ENCODE data around the gene FLCN. TPM values are rescaled to one million over a fixed set of nuclear protein-coding genes. Genes with fewer than 3 reads are reported as not detected.

Gene FLCN
- total RNA-seq, 1 experiment from 2014 or later = 38.8 TPM

DNA sequence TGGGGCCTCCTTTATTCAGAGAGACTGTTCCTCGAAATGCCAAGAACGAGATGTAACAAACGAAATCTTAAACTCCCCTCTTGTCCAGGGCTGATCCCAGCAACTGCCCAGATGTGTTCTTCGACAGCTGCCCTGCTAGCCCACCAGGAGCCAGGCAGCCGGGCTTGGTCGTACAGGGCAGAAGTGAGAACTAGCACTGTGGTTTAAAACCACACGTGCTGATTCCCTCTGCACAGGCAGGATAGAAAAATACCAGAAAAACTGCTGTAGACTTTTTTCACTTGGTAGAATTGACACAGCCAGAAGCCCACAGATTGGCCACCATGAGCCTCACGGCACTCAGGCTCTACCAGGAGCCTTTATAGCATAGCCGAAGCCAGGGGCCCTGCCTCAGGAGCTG lies 64.0 kb downstream of the FLCN start:
- H4K20me1 ChIP-seq (ENCODE audit: insufficient read depth) = peaks cover 42% of the 10 kb centered on the region
- no peak for DNase-seq
- CTCF ChIA-PET = no interaction called here
- H3K9me2 ChIP-seq (ENCODE audit: insufficient read depth) = no peaks in the 10 kb centered on the region
- TF ChIP-seq EZH2 (IDR thresholded peaks at IDR 0.05; ENCODE audit: low read depth) = no peak
- TF ChIP-seq, protein P1, sequence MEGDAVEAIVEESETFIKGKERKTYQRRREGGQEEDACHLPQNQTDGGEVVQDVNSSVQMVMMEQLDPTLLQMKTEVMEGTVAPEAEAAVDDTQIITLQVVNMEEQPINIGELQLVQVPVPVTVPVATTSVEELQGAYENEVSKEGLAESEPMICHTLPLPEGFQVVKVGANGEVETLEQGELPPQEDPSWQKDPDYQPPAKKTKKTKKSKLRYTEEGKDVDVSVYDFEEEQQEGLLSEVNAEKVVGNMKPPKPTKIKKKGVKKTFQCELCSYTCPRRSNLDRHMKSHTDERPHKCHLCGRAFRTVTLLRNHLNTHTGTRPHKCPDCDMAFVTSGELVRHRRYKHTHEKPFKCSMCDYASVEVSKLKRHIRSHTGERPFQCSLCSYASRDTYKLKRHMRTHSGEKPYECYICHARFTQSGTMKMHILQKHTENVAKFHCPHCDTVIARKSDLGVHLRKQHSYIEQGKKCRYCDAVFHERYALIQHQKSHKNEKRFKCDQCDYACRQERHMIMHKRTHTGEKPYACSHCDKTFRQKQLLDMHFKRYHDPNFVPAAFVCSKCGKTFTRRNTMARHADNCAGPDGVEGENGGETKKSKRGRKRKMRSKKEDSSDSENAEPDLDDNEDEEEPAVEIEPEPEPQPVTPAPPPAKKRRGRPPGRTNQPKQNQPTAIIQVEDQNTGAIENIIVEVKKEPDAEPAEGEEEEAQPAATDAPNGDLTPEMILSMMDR (conservative IDR thresholded peaks at IDR 0.05) = no peak
- H2AFZ ChIP-seq = no peak overlapping the region
- no peaks in the 10 kb centered on the region for H3K27me3 ChIP-seq (ENCODE audit: insufficient read depth, low read depth)
- no peak overlapping the region for H3K4me3 ChIP-seq
- H3K4me2 ChIP-seq = no peak overlapping the region
- H3K4me1 ChIP-seq (replicated peaks; ENCODE audit: insufficient read depth) = no peaks in the 10 kb centered on the region
- no peak overlapping the region for H3K27ac ChIP-seq
- intact Hi-C loops (cut with micrococcal nuclease; ENCODE audit: unreplicated experiment) = no loop called here
- no peaks in the 10 kb centered on the region for H3K79me2 ChIP-seq (ENCODE audit: low read depth)
- H3F3A ChIP-seq (ENCODE audit: insufficient read depth, low read depth) = peaks cover 68% of the 10 kb centered on the region
- POLR2A ChIA-PET (ENCODE audit: unreplicated experiment) = no interaction called here
- no TSS peak for BruUV-seq (replicated peaks)
- H3K36me3 ChIP-seq (ENCODE audit: low read depth) = peaks cover 64% of the 10 kb centered on the region
- H3K9me3 ChIP-seq (ENCODE audit: insufficient read depth, low read depth) = no peaks in the 10 kb centered on the region

DNA sequence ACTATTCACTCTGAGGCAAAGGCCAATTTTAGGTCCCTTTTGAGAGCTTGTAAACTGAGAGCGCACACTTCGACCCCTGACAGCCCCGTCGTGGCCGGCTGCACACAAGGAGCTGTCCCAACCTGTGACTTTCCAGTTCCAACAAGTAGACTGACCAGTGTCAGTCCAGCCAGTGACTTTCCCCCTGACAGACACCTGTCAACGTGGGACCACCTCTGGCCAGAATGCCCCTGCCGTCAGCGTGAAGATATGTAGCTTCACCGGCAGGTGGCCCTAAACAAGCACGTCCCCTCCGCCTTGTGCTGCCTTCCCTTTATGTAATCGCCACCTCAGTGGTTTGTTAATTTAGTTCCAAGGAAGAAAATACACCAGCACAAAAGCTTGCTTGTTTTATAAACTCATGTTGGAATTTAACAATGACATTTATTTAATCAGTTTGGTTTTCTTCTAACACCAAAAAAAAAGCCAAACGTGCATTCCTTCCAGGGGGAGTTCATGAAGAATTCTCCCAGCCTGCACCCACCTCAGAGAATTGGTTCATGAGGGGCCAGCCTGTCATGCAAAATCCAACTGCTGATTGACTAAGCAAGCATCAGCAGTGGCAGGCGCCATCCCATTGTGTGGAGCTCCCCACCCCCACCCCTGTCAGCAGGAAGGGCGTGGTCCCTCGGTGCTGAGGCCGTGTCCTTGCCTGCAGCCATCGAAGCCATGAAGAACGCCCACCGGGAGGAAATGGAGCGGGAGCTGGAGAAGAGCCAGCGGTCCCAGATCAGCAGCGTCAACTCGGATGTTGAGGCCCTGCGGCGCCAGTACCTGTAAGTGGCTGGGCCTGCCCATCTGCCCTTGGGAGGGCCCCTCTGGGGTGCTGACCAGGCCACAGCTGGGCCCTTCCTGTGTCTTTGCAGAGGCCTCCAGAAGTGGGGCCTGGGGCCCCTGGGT lies 64.7 kb downstream of the FLCN start:
- DNase-seq = no peak
- ChIA-PET POLR2A (ENCODE audit: unreplicated experiment) (interaction anchor here (0.7 kb wide), 1 partner anchor 14 kb away, joined by 6 read pairs; no protein-coding TSS in a partner anchor), CTCF (no interaction called here)
- Histone ChIP-seq H3K4me1 (replicated peaks; ENCODE audit: insufficient read depth) (no peaks in the 10 kb centered on the region), H4K20me1 (ENCODE audit: insufficient read depth) (peaks cover 49% of the 10 kb centered on the region), H3K9me2 (ENCODE audit: insufficient read depth) (no peaks in the 10 kb centered on the region), H3F3A (ENCODE audit: insufficient read depth, low read depth) (peaks cover 62% of the 10 kb centered on the region), H3K79me2 (ENCODE audit: low read depth) (no peaks in the 10 kb centered on the region), H2AFZ (no peak overlapping the region), H3K9me3 (ENCODE audit: insufficient read depth, low read depth) (no peaks in the 10 kb centered on the region), H3K4me3 (no peak overlapping the region), H3K4me2 (no peak overlapping the region), H3K27me3 (ENCODE audit: insufficient read depth, low read depth) (no peaks in the 10 kb centered on the region), H3K27ac (no peak overlapping the region), H3K36me3 (ENCODE audit: low read depth) (peaks cover 56% of the 10 kb centered on the region)
- no peak for TF ChIP-seq EZH2 (IDR thresholded peaks at IDR 0.05; ENCODE audit: low read depth)
- TF ChIP-seq, protein P1 (conservative IDR thresholded peaks at IDR 0.05) = no peak
- intact Hi-C loops (cut with micrococcal nuclease; ENCODE audit: unreplicated experiment) = no loop called here
- BruUV-seq (replicated peaks) = no TSS peak

DNA sequence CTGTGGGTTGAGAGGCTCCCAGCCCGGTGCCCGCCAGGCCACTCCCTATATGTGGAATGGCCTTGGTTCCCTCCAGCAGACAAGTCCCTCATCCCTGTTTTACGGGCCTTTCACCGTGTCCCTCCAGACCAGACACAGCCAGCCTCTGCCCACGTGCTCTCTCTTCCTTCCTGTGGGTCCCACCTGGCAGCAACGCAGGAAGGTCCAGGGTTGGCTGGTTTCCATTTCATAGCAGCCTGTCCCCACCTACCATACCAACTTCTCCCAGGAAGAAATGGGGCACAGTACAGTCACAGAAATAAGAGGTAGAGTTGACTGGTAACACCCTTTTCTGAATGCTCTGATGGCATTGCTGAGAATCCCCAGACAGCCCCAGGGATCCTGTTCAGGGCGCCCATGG lies 65.8 kb downstream of the FLCN start:
- Histone ChIP-seq H3K36me3 (ENCODE audit: low read depth) (peaks cover 51% of the 10 kb centered on the region), H3K27ac (no peak overlapping the region)
- POLR2A ChIA-PET (ENCODE audit: unreplicated experiment) = interaction anchor here (0.5 kb wide), 1 partner anchor 22 kb away, joined by 3 read pairs; no protein-coding TSS in a partner anchor

More for the DNA sequence above, 65.8 kb downstream of the FLCN start:
- no TSS peak for BruUV-seq (replicated peaks)
- H3F3A ChIP-seq (ENCODE audit: insufficient read depth, low read depth) = peaks cover 65% of the 10 kb centered on the region
- no peak overlapping the region for H3K4me3 ChIP-seq
- no peaks in the 10 kb centered on the region for H3K27me3 ChIP-seq (ENCODE audit: insufficient read depth, low read depth)
- no peaks in the 10 kb centered on the region for H3K9me2 ChIP-seq (ENCODE audit: insufficient read depth)
- H3K79me2 ChIP-seq (ENCODE audit: low read depth) = 0 out of 2 replicates have a peak, but pooled peaks cover 3% of the 10 kb centered on the region
- intact Hi-C loops (cut with micrococcal nuclease; ENCODE audit: unreplicated experiment) = no loop called here
- no peaks in the 10 kb centered on the region for H3K4me1 ChIP-seq (replicated peaks; ENCODE audit: insufficient read depth)
- no peak overlapping the region for H3K4me2 ChIP-seq
- CTCF ChIA-PET = no interaction called here
- TF ChIP-seq, protein P1 (conservative IDR thresholded peaks at IDR 0.05) = no peak
- peaks cover 60% of the 10 kb centered on the region for H4K20me1 ChIP-seq (ENCODE audit: insufficient read depth)
- H2AFZ ChIP-seq = no peak overlapping the region
- H3K9me3 ChIP-seq (ENCODE audit: insufficient read depth, low read depth) = no peaks in the 10 kb centered on the region
- DNase-seq = no peak

Measured in PC-9 (cell line).